Stimulated activated CD8-positive, alpha-beta memory T cell treated with anti-CD3 and anti-CD28 coated beads, Interleukin-12 subunit alpha, Interleukin-12 subunit beta, amount 100 ng/mL, for 4 hours (primary cell): ENCODE results near the gene ADGRF1.

Experiments used
- DNase-seq: peaks from one replicate; pipeline ENCODE4 v3.0.0-alpha.2; 2020; ENCODE audit warnings: low read depth

Gene ADGRF1

GRCh38 chr6:46979206-46979605 is 62.9 kb downstream of the ADGRF1 start:
- no peak for DNase-seq

GRCh38 chr6:46974786-46975185 is 67.3 kb downstream of the ADGRF1 start:
- DNase-seq: no peak

- DNase-seq: no peak
These were observed 69.1 kb downstream of the ADGRF1 start for GRCh38 chr6:46973029-46973428.

GRCh38 chr6:46972531-46972930 is 69.6 kb downstream of the ADGRF1 start:
- DNase-seq: no peak

GRCh38 chr6:46969206-46969605 is 72.9 kb downstream of the ADGRF1 start:
- DNase-seq: no peak

GRCh38 chr6:46967826-46968349 is 74.2 kb downstream of the ADGRF1 start:
- no peak for DNase-seq

- DNase-seq: no peak
These were observed 77.2 kb downstream of the ADGRF1 start for GRCh38 chr6:46964716-46965519.

- no peak for DNase-seq
These were observed 78.5 kb downstream of the ADGRF1 start for GRCh38 chr6:46963626-46964025.

- no peak for DNase-seq
These were observed 79.1 kb downstream of the ADGRF1 start for GRCh38 chr6:46963039-46963438.

GRCh38 chr6:46961711-46962110 is 80.4 kb downstream of the ADGRF1 start:
- DNase-seq: no peak

- DNase-seq: no peak
These were observed 80.9 kb downstream of the ADGRF1 start for GRCh38 chr6:46961232-46961631.

- no peak for DNase-seq
These were observed 82.7 kb downstream of the ADGRF1 start for GRCh38 chr6:46959419-46959818.

GRCh38 chr6:46956409-46956808 is 85.7 kb downstream of the ADGRF1 start:
- DNase-seq: no peak

GRCh38 chr6:46954837-46955451 is 87.2 kb downstream of the ADGRF1 start:
- DNase-seq: no peak

GRCh38 chr6:46953921-46954320 is 88.2 kb downstream of the ADGRF1 start:
- DNase-seq: no peak

- DNase-seq: no peak
These were observed 92.4 kb downstream of the ADGRF1 start for GRCh38 chr6:46949632-46950280.

GRCh38 chr6:46948699-46949098 is 93.4 kb downstream of the ADGRF1 start:
- no peak for DNase-seq
